Measurements from ENCODE around the gene CALML3. TPM values are rescaled to one million over a fixed set of nuclear protein-coding genes. Genes with fewer than 3 reads are reported as not detected.

CALML3 gene
- total RNA-seq, 1 experiment from 2014 or later, result not detected

DNA sequence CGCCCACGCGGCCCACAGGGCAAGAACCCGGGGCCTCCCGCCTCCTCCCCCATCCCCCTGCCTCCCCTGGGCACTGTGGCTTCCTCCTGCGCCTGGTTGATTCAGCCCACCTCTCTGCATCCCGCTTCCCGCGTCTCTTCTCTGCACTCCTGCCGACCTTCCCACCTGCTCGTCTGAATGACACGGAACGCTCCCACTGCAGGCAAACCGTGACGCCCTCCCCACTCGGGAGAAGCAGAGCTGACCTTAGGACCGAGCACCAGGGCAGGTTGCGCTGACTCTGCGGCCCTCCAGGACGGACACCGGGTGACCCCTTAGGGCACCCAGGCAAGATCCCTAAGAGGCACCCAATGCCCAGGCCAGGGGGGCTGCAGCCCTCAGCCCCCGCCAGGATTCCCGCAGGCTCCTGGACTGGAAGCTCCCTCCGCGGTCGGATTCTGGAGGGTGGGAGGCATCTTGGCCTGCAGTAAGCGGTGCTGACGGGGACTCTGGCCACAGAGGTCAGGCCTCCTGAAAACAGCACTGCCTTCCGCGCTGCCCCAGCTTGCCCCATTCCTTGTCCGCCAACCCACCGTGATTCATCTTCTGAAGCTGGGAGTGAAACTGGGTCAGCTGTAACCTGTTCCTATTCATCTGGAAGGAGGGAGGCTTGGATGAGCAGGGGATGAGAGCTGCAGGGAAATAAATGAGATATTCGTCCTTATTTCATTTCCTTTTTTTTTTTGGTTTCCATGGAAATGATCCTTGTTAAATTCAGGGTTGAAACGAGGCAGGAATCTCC, 990 bp downstream of the CALML3 start:
- DNase-seq (ENCODE audit: low read depth), result no peak

DNA sequence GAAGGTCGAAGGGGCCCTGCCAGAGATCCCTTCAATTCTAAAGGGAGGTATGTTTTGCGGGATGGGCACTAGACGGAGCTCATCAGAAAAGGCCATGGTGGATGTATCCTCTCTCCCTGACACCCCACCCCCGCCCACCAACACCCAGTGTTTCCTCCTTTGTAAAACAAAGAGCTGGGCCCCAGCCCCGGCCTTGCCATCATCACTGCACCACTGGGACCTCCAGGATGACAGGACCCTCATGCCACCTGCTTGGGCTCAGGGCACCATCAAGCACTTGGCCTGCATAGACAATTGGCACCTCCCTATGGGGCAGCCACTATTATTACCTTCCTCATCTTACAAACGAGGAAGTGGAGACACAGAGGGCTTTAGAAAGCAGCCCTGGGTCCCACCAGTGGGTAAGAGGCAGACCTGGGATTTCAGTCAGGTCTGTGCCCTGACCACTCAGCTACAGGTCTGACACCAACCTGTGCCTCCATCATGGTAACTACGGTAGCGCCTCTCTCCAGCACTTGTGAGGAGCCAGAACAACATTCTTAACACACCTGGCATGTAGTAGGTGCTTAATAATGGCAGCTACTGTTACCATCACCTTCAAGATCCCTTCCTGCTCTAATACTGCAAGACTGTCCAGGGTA, 2.0 kb downstream of the CALML3 start:
- no peak for DNase-seq (ENCODE audit: low read depth)

DNA sequence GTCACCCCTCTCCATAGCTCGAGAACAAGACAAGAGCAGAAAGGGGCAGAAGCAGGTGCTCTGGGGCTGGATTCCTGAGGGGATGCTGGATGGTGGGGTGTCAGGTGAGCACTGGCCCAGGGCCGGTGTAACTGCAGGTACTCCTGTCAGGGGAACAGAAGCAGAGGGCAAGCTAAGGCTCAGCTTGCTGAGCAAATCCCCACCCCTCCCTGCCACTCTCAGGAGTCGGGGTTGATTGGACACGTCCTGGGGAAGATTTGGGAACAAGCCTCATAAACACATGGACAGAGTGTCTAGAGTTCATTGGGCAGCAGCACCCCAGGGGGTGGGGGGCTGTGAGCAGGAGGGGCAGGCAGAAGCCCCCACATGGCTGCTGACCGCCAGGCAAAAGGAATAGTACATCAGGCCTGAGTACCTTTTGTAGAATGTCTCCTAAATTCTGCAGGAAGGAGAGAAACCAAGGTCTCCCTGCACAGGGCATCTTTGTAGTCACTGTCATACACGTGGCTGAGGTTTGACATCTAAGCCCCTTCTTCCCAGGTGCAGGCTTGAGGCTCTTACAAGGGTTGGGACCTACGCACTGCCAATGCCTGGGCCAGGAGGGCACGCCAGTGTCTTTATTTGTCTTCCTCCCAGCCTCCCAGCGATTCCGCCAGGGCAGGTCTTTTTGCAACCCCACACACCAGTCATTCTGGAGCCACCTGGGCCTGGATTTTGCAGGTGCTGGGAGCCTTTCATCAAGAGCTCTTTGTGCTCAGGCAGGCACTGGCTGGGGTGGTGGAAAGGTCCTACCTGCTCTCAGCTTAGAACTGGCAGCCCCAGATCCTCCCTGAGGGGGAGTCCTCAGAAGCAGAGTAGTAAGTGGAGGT, 2.8 kb downstream of the CALML3 start:
- DNase-seq (ENCODE audit: low read depth), result no peak

GRCh38 chr10:5528989-5529701, 4.4 kb downstream of the CALML3 start:
- DNase-seq (ENCODE audit: low read depth), result no peak

DNA sequence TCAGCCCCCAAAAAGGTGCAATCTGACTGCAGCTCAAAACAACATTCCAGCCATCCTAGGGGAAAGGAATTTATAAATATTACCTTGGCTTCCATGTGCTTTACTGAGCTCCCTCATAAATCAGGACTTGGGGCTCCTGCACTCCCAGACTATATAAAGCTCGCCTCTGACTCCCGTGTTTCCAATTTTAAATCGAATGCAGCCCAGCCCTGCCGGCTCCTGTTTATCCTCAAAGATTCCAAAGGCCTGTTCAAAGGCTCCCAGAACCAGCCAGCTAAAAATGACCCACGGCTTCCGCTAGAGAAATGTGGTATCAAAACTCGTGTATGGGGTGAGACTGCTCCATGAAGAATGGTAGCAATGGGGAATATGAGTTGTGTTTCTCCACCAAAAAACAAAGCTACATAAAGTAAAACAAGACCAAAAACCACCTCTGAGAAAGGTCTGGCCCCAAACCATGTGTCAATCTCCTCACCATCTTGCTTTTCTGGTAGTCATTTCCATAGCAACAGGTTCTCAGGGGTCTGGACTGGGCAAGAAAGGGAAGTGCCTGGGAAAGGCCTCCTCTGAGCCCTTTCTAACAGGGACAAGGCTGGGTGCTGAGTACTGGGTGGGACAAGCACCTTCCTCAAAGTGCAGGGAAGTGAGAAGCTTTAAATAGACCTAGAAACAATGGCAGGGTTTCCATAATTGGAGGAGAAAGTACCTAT, 5.1 kb downstream of the CALML3 start:
- no peak for DNase-seq (ENCODE audit: low read depth)

DNA sequence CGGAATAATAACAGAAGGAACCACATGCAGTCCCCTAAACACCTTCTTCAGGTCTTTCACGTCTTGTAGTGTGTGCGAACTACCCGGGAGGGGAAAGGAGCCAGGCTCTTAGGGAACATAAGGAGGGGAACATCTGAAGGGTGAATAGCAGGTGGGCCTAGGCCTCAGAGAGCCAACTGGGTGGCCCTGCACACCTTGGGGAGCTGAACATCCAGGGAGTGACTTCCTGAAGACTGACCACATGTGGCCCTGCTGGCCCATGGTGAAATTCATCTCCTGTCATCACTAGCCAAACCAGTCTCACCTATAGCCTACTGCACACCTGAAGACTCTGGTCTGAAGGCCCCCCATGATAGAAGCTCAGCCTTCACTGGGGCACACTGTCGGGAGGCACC, 5.6 kb downstream of the CALML3 start:
- DNase-seq (ENCODE audit: low read depth), result no peak

DNA sequence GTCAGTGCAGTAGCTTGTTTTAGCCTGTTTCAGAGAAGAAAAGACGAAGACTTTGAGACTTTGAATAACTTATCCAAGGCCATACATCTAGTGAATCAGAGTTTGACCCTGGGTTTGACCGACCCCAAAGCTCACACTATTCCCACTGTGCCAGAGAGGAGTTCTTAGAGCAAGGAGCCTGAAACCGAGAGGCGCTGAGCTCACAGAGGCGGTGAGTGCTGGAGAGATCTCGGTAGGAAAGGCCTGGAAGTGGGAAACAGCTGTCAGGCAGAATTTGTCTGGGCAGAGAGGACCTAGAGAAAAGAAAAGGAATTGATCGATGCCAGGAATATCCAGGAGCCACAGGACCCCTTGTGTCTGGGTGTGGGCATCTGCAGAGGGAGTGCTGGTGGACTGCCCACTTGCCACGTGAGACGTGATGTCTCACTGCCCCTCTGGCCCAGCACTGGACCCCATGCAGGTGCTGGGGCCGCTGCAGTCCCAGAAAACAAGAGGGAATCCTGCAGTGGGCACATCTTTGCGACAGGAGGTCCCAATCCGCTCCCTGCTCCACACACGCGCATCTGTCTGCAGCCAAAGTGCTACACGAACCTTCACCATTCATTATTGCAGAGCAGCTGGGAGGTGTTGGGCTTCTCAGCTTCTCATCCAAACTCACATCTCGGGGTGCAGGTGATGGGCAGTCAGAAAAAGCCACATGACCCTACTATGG, 6.2 kb downstream of the CALML3 start:
- DNase-seq (ENCODE audit: low read depth), result no peak

- DNase-seq (ENCODE audit: low read depth), result no peak
These were observed 7.0 kb downstream of the CALML3 start for GRCh38 chr10:5531558-5532306.

DNA sequence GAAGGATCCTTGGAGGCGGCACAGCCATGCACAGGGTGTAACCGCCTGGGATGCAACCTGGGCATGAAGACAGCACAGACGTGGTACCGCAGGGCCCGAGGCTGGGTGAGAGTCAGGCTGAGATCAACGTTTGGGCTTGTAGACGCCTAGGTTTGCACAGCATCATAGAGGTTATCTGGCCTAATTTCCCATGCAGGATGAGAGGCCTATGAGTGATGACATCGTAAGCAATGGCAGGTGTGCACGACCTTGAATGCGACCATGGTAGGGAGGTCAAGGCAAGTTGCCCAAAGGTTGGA, 7.5 kb downstream of the CALML3 start:
- DNase-seq (ENCODE audit: low read depth), result no peak

DNA sequence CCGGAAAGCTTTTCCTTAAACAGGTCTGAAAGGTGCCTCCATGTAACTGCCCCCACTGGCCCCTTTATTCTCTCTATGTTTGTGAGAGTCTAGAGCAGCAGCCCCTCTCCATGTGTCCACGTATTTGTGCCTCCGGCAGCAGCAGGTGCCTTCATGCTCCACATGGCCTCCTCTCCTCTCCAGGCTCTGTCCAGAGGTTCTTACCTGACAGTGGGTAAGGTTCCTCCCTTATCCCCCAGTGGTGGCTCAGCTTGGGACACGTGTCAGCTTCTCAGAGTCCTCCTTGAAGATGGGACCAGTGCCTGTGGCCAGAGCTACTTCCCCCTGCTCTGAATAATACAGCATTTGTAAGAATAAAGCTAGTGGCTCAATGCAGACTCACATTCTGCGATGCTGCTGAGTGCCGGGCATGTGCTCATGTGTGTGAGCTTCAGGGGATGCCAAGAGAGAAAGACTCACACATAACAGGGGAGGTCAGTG, 7.9 kb downstream of the CALML3 start:
- no peak for DNase-seq (ENCODE audit: low read depth)

- DNase-seq (ENCODE audit: low read depth), result peak; percentile 27
These were observed 8.5 kb downstream of the CALML3 start for GRCh38 chr10:5533098-5533731.

GRCh38 chr10:5534051-5534821, 9.5 kb downstream of the CALML3 start:
- peak; percentile 83 for DNase-seq (ENCODE audit: low read depth)

- peak; percentile 55 for DNase-seq (ENCODE audit: low read depth)
These were observed 10.4 kb downstream of the CALML3 start for GRCh38 chr10:5534880-5535856.

- DNase-seq (ENCODE audit: low read depth), result no peak
These were observed 11.8 kb downstream of the CALML3 start for GRCh38 chr10:5536486-5537081.

DNA sequence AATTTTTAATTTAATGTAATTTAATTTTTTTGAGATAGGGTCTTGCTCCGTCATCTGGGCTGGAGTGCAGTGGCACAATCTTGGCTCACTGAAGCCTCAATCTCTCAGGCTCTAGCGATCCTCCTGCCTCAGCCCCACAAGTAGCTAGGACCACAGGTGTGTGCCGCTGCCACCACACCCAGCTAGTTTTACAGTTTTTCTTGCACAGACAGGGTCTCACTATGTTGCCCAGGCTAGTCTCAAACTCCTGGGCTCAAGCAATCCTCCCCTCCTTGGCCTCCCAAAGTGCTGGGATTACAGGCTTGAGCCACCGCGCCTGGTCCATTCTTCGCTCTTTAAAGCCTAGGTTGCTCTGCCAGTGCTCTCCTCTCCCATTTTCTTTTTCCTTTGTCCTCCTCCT, 12.9 kb downstream of the CALML3 start:
- no peak for DNase-seq (ENCODE audit: low read depth)

DNA sequence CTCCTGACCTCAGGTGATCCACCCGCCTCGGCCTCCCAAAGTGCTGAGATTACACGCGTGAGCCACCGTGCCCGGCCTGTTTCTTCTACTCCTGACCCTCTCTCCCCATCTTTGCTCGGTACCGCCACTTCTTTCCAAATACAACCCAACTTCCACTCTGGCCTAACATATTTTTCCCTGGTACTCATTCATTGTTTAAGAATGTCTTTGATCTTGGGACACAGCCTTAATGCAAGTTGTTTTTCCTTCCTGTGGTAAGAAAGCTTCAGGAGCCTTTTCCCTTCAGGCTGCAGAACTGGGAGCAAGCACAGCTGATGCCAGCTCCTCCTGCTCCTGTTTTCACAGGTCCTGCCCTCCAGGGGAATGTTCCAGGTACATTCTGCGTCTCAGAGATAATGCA, 13.7 kb downstream of the CALML3 start:
- peak; percentile 94 for DNase-seq (ENCODE audit: low read depth)
